ENCODE data around the gene ANKRD62. TPM values are rescaled to one million over a fixed set of nuclear protein-coding genes. Genes with fewer than 3 reads are reported as not detected.

The ANKRD62 gene
- 1.2 TPM for total RNA-seq

- Histone ChIP-seq H3K4me1 (no peaks in the 10 kb centered on the region), H3K27ac (no peak within 1 kb of the TSS), H3K9me3 (no peaks in the 10 kb centered on the region), H3K36me3 (no peaks in the 10 kb centered on the region), H3K4me3 (no peak within 1 kb of the TSS), H3K27me3 (no peaks in the 10 kb centered on the region)
- intact Hi-C loops (cut with DNase I): no loop called here
- DNase-seq (ENCODE audit: extremely low spot score in 2 of 2): no peak
- TF ChIP-seq, protein P1, sequence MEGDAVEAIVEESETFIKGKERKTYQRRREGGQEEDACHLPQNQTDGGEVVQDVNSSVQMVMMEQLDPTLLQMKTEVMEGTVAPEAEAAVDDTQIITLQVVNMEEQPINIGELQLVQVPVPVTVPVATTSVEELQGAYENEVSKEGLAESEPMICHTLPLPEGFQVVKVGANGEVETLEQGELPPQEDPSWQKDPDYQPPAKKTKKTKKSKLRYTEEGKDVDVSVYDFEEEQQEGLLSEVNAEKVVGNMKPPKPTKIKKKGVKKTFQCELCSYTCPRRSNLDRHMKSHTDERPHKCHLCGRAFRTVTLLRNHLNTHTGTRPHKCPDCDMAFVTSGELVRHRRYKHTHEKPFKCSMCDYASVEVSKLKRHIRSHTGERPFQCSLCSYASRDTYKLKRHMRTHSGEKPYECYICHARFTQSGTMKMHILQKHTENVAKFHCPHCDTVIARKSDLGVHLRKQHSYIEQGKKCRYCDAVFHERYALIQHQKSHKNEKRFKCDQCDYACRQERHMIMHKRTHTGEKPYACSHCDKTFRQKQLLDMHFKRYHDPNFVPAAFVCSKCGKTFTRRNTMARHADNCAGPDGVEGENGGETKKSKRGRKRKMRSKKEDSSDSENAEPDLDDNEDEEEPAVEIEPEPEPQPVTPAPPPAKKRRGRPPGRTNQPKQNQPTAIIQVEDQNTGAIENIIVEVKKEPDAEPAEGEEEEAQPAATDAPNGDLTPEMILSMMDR (IDR thresholded peaks at IDR 0.05): no peak
- TF ChIP-seq POLR2AphosphoS5 (IDR thresholded peaks at IDR 0.05; ENCODE audit: insufficient read depth in 1 of 2, low read depth in 1 of 2): no peak
These were observed at the start of gene ANKRD62 for GRCh38 chr18:12093520-12094257. Gene ANKRD62, plus strand, starts transcription at chr18:12093843. Its CDS starts 175 bp downstream, at chr18:12094018.

DNA sequence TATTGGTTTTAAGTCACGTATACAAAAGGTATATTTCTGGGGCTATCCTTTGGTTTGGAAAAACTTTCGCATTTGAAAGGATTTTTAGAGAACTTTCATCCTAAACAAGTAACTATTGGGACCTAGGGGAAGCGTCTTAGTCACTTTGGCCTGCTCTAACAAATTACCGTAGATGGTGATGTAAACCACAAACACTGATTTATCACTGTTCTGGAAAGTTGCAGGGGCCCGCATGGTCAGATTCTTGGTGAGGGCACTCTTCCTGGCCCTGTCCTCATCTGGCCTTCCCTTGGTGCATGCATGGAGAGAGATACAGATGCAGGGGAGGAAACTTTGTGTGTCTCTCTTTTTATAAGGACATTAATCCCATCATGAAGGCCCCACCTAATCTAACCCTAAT lies 49.1 kb upstream of the ANKRD62 start:
- Histone ChIP-seq H3K36me3 (no peaks in the 10 kb centered on the region), H3K27me3 (no peaks in the 10 kb centered on the region), H3K9me3 (no peaks in the 10 kb centered on the region), H3K4me3 (no peak overlapping the region), H3K4me1 (no peaks in the 10 kb centered on the region), H3K27ac (no peak overlapping the region)
- intact Hi-C loops (cut with DNase I): no loop called here
- TF ChIP-seq, protein P1 (IDR thresholded peaks at IDR 0.05): no peak
- DNase-seq (ENCODE audit: extremely low spot score in 2 of 2): no peak

DNA sequence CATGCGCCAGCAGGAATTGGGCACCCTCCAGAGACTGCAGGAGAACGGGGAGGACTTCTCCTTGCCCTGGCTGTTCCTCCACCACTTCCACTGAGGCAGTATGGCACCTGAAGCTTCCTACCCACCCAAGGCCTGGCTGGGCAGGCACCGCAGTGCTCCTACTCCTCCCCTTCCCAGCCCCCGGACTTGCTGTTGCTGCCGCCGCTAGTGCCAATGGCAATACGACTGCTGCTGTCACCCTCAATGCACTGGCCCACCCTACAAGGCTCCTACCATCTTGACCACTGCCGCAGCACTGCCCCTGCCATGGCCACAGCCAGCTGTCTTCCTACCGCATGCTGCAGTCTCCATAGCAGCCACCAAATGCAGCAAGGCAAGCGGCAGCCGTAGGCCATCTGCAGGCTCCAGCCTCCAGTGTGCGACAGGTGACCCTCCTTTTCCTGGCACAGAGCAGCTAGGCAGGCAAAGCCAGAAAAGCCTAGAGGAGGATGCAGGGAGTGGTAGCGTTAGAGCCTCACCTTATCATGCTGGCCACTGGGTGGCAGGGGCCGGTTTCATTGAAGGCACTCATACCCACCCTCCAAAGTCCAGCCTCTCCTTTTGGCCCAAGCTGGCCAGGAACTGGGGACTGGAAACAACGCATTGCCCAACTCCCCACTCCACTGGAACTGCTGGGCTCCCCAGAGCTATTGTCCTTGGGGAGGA lies 47.4 kb upstream of the ANKRD62 start:
- DNase-seq (ENCODE audit: extremely low spot score in 2 of 2): no peak
- intact Hi-C loops (cut with DNase I): no loop called here

DNA sequence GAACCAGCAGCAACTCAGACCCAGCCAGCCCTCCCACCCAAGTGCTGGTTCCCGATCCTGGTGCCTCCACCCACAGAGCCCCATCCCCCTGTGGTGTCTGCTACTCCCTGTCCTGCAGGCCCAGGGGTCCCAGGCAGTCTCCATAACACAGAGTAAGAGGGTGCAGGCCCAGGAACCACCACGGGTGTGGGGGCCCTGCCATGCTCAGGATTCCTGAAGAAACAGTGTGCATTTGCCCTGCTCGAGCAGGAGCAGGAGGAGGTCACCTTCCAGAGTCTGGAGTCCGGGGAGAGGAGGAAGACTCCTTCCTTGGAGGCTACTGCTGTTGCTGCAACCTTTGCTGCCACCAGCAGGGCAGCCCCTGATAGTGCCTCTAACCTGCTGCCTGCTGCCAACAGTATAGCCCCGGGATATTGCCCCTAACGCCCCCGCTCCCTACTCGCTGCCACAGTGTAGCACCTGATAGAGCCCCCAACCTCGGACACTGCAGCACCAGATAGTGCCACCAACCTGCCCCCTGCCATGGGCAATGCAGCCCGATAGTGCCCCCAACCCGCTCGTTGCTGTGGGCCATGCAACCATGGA lies 46.8 kb upstream of the ANKRD62 start:
- intact Hi-C loops (cut with DNase I): no loop called here
- DNase-seq (ENCODE audit: extremely low spot score in 2 of 2): no peak
- no peak overlapping the region for H3K27ac ChIP-seq
- H3K4me3 ChIP-seq: no peak overlapping the region
- TF ChIP-seq POLR2A (IDR thresholded peaks at IDR 0.05) (no peak), POLR2AphosphoS5 (IDR thresholded peaks at IDR 0.05; ENCODE audit: insufficient read depth in 1 of 2, low read depth in 1 of 2) (no peak)
- TF ChIP-seq, protein P1 (IDR thresholded peaks at IDR 0.05): no peak
- no peaks in the 10 kb centered on the region for H3K4me1 ChIP-seq
- H3K27me3 ChIP-seq: no peaks in the 10 kb centered on the region
- no peaks in the 10 kb centered on the region for H3K36me3 ChIP-seq
- H3K9me3 ChIP-seq: no peaks in the 10 kb centered on the region

More for the DNA sequence above, 47.4 kb upstream of the ANKRD62 start:
- no peak overlapping the region for H3K27ac ChIP-seq
- no peaks in the 10 kb centered on the region for H3K9me3 ChIP-seq
- no peaks in the 10 kb centered on the region for H3K36me3 ChIP-seq
- TF ChIP-seq, protein P1 (IDR thresholded peaks at IDR 0.05): no peak
- TF ChIP-seq POLR2AphosphoS5 (IDR thresholded peaks at IDR 0.05; ENCODE audit: insufficient read depth in 1 of 2, low read depth in 1 of 2): no peak
- no peak for TF ChIP-seq POLR2A (IDR thresholded peaks at IDR 0.05)
- no peaks in the 10 kb centered on the region for H3K4me1 ChIP-seq
- H3K4me3 ChIP-seq: no peak overlapping the region
- no peaks in the 10 kb centered on the region for H3K27me3 ChIP-seq

Data from vagina (tissue), 2 donors.